SK-N-MC (cell line): ENCODE data around the gene TOM1L2.
"Not testable (repeated sequence)": the region's sequence is repeated elsewhere in the genome, so short reads cannot be mapped to it uniquely, and the experiment has no call there.

ENCODE experiments used
- DNase-seq: peaks from one replicate; pipeline ENCODE4 v3.0.0-alpha.2; 2011; ENCODE audit warnings: low read depth, low spot score
- H3K27ac ChIP-seq: fragments of 200-600 bp; sonication (generic); 2 replicates; pipeline ENCODE4 v1.5.1; 2016; ENCODE audit warnings: mixed run types
- H3K36me3 ChIP-seq: fragments of 200-600 bp; sonication (generic); 2 replicates; pipeline ENCODE4 v1.6.1; 2017; ENCODE audit warnings: antibody characterized with exemption, low read length, mixed read lengths; ENCODE audit not compliant: insufficient read depth
- H3K4me3 ChIP-seq: fragments of 200-600 bp; sonication (generic); 2 replicates; pipeline ENCODE4 v1.5.1; 2016
- H3K9ac ChIP-seq: fragments of 200-600 bp; sonication (generic); 2 replicates; pipeline ENCODE4 v1.8.0; 2017; ENCODE audit warnings: mixed run types, mixed read lengths; ENCODE audit not compliant: insufficient read length
- H3K9me3 ChIP-seq: fragments of 200-600 bp; sonication (generic); 2 replicates; pipeline ENCODE4 v1.6.1; 2017; ENCODE audit warnings: low read depth, mild to moderate bottlenecking, antibody characterized with exemption, low read length, moderate library complexity, mixed read lengths
- EZH2 ChIP-seq: fragments of 200-600 bp; sonication (generic); IDR thresholded peaks from one replicate; pipeline ENCODE4 v1.6.1; 2017; ENCODE audit warnings: antibody characterized with exemption
- FOXP2 ChIP-seq: optimal IDR thresholded peaks from 2 replicates; pipeline ENCODE3; 2011; ENCODE audit warnings: mild to moderate bottlenecking, moderate library complexity; ENCODE audit not compliant: insufficient read depth; ENCODE audit errors: extremely low read length, control extremely low read depth
- POLR2AphosphoS5 ChIP-seq: IDR thresholded peaks from 2 replicates; pipeline ENCODE4 v1.6.1; 2012; ENCODE audit warnings: mild to moderate bottlenecking, low read depth, low read length, borderline replicate concordance

TOM1L2 gene

DNA sequence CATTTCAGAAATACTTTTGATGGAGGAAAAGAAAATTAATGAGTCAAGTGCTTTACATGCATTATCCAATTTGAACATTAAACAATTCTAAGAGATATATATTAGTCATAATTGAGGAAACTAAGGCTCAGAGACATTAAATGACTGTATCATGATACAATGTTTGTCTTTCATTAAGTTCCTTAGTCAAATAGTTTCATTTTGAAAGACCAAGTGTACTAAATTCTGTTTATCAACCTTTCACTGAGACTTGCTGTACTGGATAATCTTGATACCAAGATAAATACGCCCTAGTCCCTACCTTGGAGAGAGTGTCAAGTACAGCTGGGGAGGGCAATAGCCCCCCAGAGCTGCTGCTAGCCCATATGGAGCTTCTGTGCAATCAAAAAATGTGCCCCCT lies 24.2 kb downstream of the TOM1L2 start:
- no peaks in the 10 kb centered on the region for H3K36me3 ChIP-seq
- H3K9ac ChIP-seq: no peak overlapping the region
- no peak overlapping the region for H3K4me3 ChIP-seq
- H3K27ac ChIP-seq: no peak overlapping the region
- H3K9me3 ChIP-seq: no peaks in the 10 kb centered on the region
- no peak for DNase-seq
- TF ChIP-seq EZH2: no peak
- no peak for TF ChIP-seq FOXP2
- TF ChIP-seq POLR2AphosphoS5: no peak

DNA sequence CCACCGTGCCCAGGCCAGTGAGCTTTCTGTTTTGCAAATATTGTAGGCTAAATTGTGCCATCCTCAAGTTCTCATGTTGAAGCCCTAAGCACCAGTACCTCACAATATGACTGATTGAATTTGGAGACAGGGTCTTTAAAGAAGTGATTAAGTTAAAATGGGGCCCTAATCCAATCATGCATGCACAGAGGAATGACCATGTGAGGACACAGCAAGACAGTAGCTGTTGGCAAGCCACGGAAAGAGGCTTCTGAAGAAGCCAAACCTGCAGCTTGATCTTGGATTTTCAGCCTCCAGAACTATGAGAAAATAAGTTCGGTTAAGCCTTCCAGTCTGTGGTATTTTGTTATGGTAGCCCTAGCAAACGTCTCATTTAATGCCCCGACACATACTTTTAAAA lies 24.9 kb downstream of the TOM1L2 start:
- no peaks in the 10 kb centered on the region for H3K36me3 ChIP-seq
- no peak overlapping the region for H3K4me3 ChIP-seq
- H3K9me3 ChIP-seq: no peaks in the 10 kb centered on the region
- no peak overlapping the region for H3K9ac ChIP-seq
- TF ChIP-seq POLR2AphosphoS5 (no peak), FOXP2 (no peak), EZH2 (no peak)
- H3K27ac ChIP-seq: no peak overlapping the region
- no peak for DNase-seq

DNA sequence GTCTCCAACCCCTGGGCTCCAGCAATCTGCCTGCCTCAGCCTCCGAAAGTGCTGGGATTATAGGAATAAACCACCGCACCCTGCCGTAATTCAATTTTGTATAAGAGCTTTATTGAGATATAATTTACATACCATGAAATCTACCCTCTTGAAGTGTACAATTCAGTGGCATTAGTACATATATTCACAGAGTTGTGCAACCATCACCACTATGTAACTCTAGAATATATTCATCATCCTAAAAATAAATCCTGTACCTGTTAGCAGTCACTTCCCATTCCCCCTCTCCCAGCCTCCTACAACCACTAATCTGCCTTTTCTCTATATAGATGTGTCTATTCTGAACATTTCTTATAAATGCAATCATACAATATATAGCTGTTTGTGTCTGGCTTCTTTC lies 26.1 kb downstream of the TOM1L2 start:
- Histone ChIP-seq H3K4me3 (no peak overlapping the region), H3K9me3 (no peaks in the 10 kb centered on the region), H3K27ac (no peak overlapping the region), H3K9ac (no peak overlapping the region), H3K36me3 (no peaks in the 10 kb centered on the region)
- DNase-seq: no peak
- no peak for TF ChIP-seq EZH2
- no peak for TF ChIP-seq POLR2AphosphoS5
- TF ChIP-seq FOXP2: no peak

DNA sequence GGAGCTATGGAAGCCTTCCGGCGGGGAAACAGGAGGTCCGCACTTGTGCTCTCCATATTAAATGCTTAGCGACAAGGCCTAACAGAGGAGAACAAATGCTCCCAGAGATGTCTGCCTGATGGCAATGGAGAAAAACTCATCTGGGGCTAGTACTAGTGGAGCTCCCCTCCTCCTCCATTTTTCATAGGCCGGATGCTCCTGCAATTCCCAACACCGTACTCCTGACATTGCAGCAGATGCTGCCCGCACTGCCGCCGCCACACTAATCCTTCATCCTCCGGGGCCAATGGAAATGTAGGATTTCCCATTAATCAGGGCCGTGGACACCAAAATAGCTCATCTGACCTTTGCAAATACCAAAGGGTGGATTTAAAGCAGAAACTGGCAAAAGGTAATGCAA lies 27.5 kb downstream of the TOM1L2 start:
- no peak for DNase-seq
- Histone ChIP-seq H3K27ac (no peak overlapping the region), H3K36me3 (no peaks in the 10 kb centered on the region), H3K4me3 (no peak overlapping the region), H3K9me3 (no peaks in the 10 kb centered on the region), H3K9ac (no peak overlapping the region)
- TF ChIP-seq POLR2AphosphoS5 (no peak), EZH2 (no peak), FOXP2 (no peak)

DNA sequence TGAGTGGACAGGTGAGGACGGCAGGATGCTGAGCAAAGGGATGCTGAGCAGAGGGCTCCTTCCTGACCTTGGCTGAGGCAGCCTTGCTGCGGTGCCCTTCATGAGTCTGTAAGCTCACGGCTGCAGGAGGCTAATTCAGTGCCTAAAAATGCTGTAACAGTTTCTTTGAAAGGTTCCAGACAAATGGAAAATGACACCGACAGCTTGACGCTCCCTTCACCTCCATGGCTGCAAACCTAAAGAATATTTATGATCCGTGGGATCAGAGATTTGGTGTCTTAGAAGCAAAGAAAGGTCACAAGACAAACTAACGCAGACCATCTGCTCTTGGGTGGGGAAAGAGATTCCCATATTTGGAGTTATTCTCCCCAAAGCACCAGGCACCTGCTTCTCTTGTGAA lies 28.0 kb downstream of the TOM1L2 start:
- no peak overlapping the region for H3K27ac ChIP-seq

DNA sequence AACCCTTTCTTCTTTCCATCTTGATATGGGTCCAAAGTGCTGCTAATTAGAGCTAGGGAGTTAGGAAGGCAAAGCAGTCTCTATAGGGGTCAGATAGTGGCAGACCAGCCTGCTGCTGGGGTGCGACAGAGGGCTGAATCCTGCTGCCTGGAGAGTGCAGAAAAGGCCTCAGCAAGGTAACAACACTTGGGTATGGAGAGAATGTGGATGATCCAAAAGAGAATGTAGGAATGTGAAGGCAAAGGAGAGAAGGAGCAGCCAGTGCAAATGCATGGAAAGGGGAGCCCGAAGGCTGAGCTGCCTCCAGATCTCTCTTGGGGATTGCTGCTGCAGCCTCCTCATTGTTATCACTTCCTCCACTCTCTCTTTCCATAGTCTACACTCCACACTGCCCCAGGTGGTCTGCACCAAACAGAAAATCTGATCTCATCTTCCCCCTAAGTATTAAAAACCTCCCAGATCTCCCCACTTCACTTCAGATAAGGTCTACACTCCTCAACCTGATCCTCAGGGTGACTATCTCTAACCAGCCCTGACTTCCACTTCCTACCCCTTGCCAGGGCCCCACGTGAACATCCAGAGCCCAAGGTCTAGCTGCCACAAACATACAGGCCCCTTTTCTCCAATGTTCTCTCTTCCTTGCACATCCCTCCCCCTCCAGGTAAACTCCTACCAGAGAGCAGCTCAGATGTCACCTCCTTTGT lies 28.8 kb downstream of the TOM1L2 start:
- Histone ChIP-seq H3K4me3 (no peak overlapping the region), H3K9ac (no peak overlapping the region), H3K36me3 (no peaks in the 10 kb centered on the region), H3K9me3 (no peaks in the 10 kb centered on the region), H3K27ac (no peak overlapping the region)
- DNase-seq: no peak
- TF ChIP-seq POLR2AphosphoS5 (no peak), FOXP2 (no peak), EZH2 (no peak)

More for the DNA sequence above, 28.0 kb downstream of the TOM1L2 start:
- no peak overlapping the region for H3K9ac ChIP-seq
- DNase-seq: no peak
- no peak overlapping the region for H3K4me3 ChIP-seq
- H3K9me3 ChIP-seq: no peaks in the 10 kb centered on the region
- TF ChIP-seq POLR2AphosphoS5 (no peak), EZH2 (no peak), FOXP2 (no peak)
- H3K36me3 ChIP-seq: no peaks in the 10 kb centered on the region

DNA sequence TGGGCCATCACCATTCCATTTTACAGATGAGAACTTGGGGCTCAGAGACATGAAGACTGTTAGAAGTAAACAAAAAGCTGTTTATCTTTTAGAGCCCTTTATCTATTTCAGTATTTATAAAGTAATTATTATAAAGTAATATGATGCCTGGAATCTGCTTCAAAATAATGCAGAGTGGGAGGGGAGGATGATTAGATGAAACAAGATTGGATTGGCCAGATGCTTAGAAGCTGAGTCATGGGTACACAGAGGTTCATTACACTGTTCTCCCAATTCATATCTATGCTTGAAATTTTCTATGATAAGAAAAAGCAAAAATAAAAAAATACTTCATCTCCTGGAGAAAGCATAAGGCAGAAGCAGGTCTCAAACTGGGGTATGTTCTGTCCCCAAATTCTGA lies 29.4 kb downstream of the TOM1L2 start:
- TF ChIP-seq POLR2AphosphoS5 (no peak), FOXP2 (no peak), EZH2 (no peak)
- no peaks in the 10 kb centered on the region for H3K36me3 ChIP-seq
- H3K27ac ChIP-seq: no peak overlapping the region
- no peak for DNase-seq
- no peaks in the 10 kb centered on the region for H3K9me3 ChIP-seq
- H3K4me3 ChIP-seq: no peak overlapping the region
- H3K9ac ChIP-seq: no peak overlapping the region

DNA sequence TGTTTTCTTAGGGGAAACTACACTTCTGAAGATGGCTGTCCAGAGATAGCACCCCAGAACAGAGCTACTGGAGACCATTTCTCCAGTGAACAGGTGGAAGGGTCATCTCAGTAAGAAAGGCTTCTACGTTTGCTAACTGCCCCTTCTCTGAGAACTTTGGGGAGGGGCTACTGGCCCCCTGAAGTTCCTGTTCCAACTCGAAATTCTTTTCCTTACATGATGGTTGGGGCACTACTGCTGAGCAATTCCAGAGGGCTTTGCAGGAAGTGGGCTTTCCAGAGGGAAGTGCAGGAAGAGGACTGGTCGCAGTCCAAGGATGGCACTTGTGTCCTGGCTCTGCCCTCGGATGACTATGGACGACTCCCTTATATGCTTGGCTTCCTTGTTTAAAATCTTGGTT lies 31.2 kb downstream of the TOM1L2 start:
- no peak overlapping the region for H3K4me3 ChIP-seq
- no peak overlapping the region for H3K27ac ChIP-seq
- no peak for DNase-seq
- H3K36me3 ChIP-seq: no peaks in the 10 kb centered on the region
- TF ChIP-seq POLR2AphosphoS5 (no peak), EZH2 (no peak), FOXP2 (no peak)
- H3K9ac ChIP-seq: no peak overlapping the region
- no peaks in the 10 kb centered on the region for H3K9me3 ChIP-seq

DNA sequence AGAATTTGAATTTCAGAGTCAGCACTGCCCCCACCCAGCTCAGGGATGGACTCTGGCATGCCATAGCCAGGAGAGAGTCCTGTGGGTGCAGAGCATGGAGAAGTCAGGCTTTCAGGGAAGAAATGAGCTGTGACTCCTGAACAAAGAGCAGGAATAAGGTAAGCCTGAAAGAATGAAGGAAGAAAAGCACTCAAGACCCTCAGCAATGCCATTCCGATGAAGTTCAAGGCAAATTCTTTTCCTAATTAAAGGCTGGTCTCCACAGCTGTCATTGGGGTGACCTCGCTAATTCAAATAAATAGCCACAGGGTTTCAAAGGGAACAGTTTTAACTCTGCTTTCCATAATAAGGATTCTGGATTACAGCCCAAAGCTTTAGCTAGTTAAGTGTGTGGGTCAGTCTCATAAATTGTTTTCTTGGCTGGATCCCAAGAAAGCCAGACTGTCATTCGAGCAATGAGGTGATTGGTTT lies 31.7 kb downstream of the TOM1L2 start:
- TF ChIP-seq FOXP2: no peak
- no peak for TF ChIP-seq POLR2AphosphoS5
- TF ChIP-seq EZH2: no peak
- Histone ChIP-seq H3K9me3 (no peaks in the 10 kb centered on the region), H3K27ac (no peak overlapping the region), H3K4me3 (no peak overlapping the region), H3K36me3 (no peaks in the 10 kb centered on the region), H3K9ac (no peak overlapping the region)
- DNase-seq: no peak

DNA sequence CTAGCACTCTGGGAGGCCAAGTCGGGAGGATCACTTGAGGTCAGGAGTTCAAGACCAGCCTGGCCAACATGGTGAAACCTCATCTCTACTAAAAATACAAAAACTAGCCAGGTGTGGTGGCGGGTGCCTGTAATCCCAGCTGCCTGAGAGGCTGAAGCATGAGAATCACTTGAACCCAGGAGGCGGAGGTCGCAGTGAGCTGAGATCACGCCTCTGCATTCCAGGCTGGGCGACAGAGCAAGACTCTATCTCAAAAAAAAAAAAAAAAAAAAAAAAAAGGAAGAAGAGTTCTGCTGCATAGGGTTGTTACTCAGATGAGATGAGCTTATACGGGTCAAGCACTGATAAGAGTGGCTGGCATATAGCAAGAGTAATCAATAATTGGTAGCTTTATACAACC lies 32.3 kb downstream of the TOM1L2 start:
- not testable (repeated sequence) for DNase-seq, H3K4me3 ChIP-seq, H3K27ac ChIP-seq, H3K36me3 ChIP-seq, H3K9me3 ChIP-seq, H3K9ac ChIP-seq
